ENCODE measurements around the gene CAMK1D. TPM values are rescaled to one million over a fixed set of nuclear protein-coding genes. Genes with fewer than 3 reads are reported as not detected.
A peak's percentile ranks its signal among the peaks of the same experiment; 100 is the strongest.
"Not testable (repeated sequence)": the region's sequence is repeated elsewhere in the genome, so short reads cannot be mapped to it uniquely, and the experiment has no call there.

Gene CAMK1D
- total and polyA plus RNA-seq, 10 of the 15 experiments (the other 5 are each of a cell fraction or from before 2014, with no cell fraction given), result 2.1 to 35.5 (median 14.7) TPM

DNA sequence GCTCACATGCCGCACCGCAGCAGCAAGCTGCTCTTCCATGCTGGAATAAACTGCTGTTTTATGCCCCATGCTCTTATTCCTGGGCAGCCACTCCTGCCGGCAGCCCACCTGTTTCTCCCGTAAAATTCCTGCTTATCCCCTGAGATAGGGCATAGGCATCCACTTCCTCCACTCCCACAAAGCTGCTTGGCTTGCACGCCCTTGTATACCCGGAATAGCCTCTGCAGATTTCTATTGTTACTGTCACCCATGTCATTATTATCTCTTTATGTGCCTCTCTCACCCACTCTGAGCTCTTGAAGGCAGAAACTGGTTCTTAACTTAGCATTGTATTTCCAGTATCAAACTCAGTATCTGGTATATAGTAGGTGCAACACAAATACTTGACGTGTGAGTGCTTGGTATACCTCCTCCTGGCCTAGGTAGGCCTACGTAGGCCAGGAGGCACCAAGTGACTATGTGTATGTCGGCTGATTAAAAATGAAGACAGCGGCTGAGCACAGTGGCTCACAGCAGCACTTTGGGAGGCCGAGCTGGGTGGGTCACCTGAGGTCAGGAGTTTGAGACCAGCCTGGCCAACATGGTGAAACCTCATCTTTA lies 458.8 kb downstream of the CAMK1D start:
- FAIRE-seq, result no peak
- CTCF ChIA-PET, result no interaction called here

DNA sequence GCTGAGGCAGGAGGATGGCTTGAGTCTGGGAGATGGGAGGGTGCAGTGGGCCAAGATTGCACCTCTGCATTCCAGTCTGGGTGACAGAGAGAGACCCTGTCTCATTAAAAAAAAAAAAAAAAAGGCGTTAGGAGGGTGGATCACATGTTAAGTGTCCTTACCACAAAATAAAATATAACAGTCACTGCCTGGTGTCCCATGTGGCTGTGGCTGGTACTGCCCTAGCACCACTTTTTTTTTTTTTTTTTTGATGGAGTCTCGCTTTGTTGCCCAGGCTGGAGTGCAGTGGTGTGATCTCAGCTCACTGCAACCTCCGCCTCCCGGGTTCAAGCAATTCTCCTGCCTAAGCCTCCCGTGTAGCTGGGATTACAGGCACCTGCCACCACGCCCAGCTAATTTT lies 460.7 kb downstream of the CAMK1D start:
- RAD21 ChIA-PET (ENCODE audit: unreplicated experiment); H3K4me3 ChIP-seq; H3K9me3 ChIP-seq (replicated peaks; ENCODE audit: control insufficient read depth, insufficient read depth, low read length); H4K20me1 ChIP-seq (ENCODE audit: control insufficient read depth, insufficient read depth); H3K4me1 ChIP-seq (ENCODE audit: control insufficient read depth, insufficient read depth, low read length); CTCF ChIA-PET; intact Hi-C loops (cut with micrococcal nuclease; ENCODE audit: unreplicated experiment); FAIRE-seq; H3K4me2 ChIP-seq (ENCODE audit: control insufficient read depth, insufficient read depth); H3K79me2 ChIP-seq (ENCODE audit: control insufficient read depth, insufficient read depth, low read length); BruUV-seq (replicated peaks); SMC1A ChIA-PET (ENCODE audit: uncharacterized antibody, unreplicated experiment); H3K9ac ChIP-seq (ENCODE audit: control insufficient read depth, insufficient read depth, low read length); H3K27ac ChIP-seq (ENCODE audit: control insufficient read depth, insufficient read depth); H3K27me3 ChIP-seq (replicated peaks in 1 of 2; ENCODE audit: control insufficient read depth in 2 of 2, insufficient read depth in 2 of 2, low read length in 1 of 2); DNase-seq (ENCODE audit: low read depth, low spot score); H2AFZ ChIP-seq (ENCODE audit: control insufficient read depth, low read depth, low read length); H3K36me3 ChIP-seq (ENCODE audit: control insufficient read depth in 2 of 2, insufficient read depth in 2 of 2, low read length in 1 of 2); in situ Hi-C loops (cut with MboI): not testable (repeated sequence)
- WGBS (ENCODE audit: insufficient coverage, insufficient replicate concordance, low lambda C conversion rate, missing lambda C conversion rate), result 93% methylated on average over 3 of the region's 6 CpGs
- ATAC-seq, result peak; percentile 69
- POLR2A ChIA-PET, result interaction anchor here (0.6 kb wide), 1 partner anchor 132 kb away, joined by 4 read pairs; no protein-coding TSS in a partner anchor

More for the DNA sequence above, 458.8 kb downstream of the CAMK1D start:
- Histone ChIP-seq H3K27me3 (replicated peaks in 1 of 2; ENCODE audit: control insufficient read depth in 2 of 2, insufficient read depth in 2 of 2, low read length in 1 of 2) (no peaks in the 10 kb centered on the region), H4K20me1 (ENCODE audit: control insufficient read depth, insufficient read depth) (no peaks in the 10 kb centered on the region), H3K4me2 (ENCODE audit: control insufficient read depth, insufficient read depth) (no peak overlapping the region), H2AFZ (ENCODE audit: control insufficient read depth, low read depth, low read length) (no peak overlapping the region), H3K9me3 (replicated peaks; ENCODE audit: control insufficient read depth, insufficient read depth, low read length) (no peaks in the 10 kb centered on the region), H3K36me3 (ENCODE audit: control insufficient read depth in 2 of 2, insufficient read depth in 2 of 2, low read length in 1 of 2) (no peaks in the 10 kb centered on the region), H3K27ac (ENCODE audit: control insufficient read depth, insufficient read depth) (no peak overlapping the region), H3K4me3 (no peak overlapping the region), H3K4me1 (ENCODE audit: control insufficient read depth, insufficient read depth, low read length) (no peaks in the 10 kb centered on the region), H3K79me2 (ENCODE audit: control insufficient read depth, insufficient read depth, low read length) (no peaks in the 10 kb centered on the region), H3K9ac (ENCODE audit: control insufficient read depth, insufficient read depth, low read length) (no peak overlapping the region)
- SMC1A ChIA-PET (ENCODE audit: uncharacterized antibody, unreplicated experiment), result no interaction called here
- in situ Hi-C loops (cut with MboI), result no loop called here
- POLR2A ChIA-PET, result interaction anchor here (0.6 kb wide), 1 partner anchor 563 kb away, joined by 3 read pairs; no protein-coding TSS in a partner anchor
- ATAC-seq (no peak), DNase-seq (ENCODE audit: low read depth, low spot score) (no peak)
- RAD21 ChIA-PET (ENCODE audit: unreplicated experiment), result no interaction called here
- intact Hi-C loops (cut with micrococcal nuclease; ENCODE audit: unreplicated experiment), result no loop called here
- no TSS peak for BruUV-seq (replicated peaks)
- WGBS (ENCODE audit: insufficient coverage, insufficient replicate concordance, low lambda C conversion rate, missing lambda C conversion rate), result 95% methylated on average over 11 of the region's 11 CpGs
- TF ChIP-seq, protein P1, sequence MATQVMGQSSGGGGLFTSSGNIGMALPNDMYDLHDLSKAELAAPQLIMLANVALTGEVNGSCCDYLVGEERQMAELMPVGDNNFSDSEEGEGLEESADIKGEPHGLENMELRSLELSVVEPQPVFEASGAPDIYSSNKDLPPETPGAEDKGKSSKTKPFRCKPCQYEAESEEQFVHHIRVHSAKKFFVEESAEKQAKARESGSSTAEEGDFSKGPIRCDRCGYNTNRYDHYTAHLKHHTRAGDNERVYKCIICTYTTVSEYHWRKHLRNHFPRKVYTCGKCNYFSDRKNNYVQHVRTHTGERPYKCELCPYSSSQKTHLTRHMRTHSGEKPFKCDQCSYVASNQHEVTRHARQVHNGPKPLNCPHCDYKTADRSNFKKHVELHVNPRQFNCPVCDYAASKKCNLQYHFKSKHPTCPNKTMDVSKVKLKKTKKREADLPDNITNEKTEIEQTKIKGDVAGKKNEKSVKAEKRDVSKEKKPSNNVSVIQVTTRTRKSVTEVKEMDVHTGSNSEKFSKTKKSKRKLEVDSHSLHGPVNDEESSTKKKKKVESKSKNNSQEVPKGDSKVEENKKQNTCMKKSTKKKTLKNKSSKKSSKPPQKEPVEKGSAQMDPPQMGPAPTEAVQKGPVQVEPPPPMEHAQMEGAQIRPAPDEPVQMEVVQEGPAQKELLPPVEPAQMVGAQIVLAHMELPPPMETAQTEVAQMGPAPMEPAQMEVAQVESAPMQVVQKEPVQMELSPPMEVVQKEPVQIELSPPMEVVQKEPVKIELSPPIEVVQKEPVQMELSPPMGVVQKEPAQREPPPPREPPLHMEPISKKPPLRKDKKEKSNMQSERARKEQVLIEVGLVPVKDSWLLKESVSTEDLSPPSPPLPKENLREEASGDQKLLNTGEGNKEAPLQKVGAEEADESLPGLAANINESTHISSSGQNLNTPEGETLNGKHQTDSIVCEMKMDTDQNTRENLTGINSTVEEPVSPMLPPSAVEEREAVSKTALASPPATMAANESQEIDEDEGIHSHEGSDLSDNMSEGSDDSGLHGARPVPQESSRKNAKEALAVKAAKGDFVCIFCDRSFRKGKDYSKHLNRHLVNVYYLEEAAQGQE (IDR thresholded peaks at IDR 0.05; ENCODE audit: low read depth, low read length), result no peak
- TF ChIP-seq, protein P2, sequence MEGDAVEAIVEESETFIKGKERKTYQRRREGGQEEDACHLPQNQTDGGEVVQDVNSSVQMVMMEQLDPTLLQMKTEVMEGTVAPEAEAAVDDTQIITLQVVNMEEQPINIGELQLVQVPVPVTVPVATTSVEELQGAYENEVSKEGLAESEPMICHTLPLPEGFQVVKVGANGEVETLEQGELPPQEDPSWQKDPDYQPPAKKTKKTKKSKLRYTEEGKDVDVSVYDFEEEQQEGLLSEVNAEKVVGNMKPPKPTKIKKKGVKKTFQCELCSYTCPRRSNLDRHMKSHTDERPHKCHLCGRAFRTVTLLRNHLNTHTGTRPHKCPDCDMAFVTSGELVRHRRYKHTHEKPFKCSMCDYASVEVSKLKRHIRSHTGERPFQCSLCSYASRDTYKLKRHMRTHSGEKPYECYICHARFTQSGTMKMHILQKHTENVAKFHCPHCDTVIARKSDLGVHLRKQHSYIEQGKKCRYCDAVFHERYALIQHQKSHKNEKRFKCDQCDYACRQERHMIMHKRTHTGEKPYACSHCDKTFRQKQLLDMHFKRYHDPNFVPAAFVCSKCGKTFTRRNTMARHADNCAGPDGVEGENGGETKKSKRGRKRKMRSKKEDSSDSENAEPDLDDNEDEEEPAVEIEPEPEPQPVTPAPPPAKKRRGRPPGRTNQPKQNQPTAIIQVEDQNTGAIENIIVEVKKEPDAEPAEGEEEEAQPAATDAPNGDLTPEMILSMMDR (IDR thresholded peaks at IDR 0.05 in 2 of 3, conservative IDR thresholded peaks at IDR 0.05 in 1 of 3; ENCODE audit: control insufficient read depth in 2 of 3, extremely low read depth in 1 of 3, insufficient read depth in 1 of 3, low read depth in 3 of 3, low read length in 3 of 3), result no peak
- TF ChIP-seq SRF (IDR thresholded peaks at IDR 0.05; ENCODE audit: low read depth in 2 of 2, low read length in 2 of 2) (no peak), POLR2AphosphoS5 (IDR thresholded peaks at IDR 0.05; ENCODE audit: low read length) (no peak), RFX5 (IDR thresholded peaks at IDR 0.05; ENCODE audit: low read depth, low read length) (no peak)
- TF ChIP-seq, protein P3, sequence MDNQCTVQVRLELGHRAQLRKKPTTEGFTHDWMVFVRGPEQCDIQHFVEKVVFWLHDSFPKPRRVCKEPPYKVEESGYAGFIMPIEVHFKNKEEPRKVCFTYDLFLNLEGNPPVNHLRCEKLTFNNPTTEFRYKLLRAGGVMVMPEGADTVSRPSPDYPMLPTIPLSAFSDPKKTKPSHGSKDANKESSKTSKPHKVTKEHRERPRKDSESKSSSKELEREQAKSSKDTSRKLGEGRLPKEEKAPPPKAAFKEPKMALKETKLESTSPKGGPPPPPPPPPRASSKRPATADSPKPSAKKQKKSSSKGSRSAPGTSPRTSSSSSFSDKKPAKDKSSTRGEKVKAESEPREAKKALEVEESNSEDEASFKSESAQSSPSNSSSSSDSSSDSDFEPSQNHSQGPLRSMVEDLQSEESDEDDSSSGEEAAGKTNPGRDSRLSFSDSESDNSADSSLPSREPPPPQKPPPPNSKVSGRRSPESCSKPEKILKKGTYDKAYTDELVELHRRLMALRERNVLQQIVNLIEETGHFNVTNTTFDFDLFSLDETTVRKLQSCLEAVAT (IDR thresholded peaks at IDR 0.05), result no peak

All from GM12878 (cell line).